ENCODE results near the gene GHR. TPM values are rescaled to one million over a fixed set of nuclear protein-coding genes. Genes with fewer than 3 reads are reported as not detected.

Gene GHR
- total RNA-seq, 2 donors from 2014 or later: 5.7 to 12.9 TPM

GRCh38 chr5:42768106-42768504 lies 344.9 kb downstream of the GHR start:
- H3K36me3 ChIP-seq (replicated peaks in 1 of 2; ENCODE audit: insufficient read depth in 1 of 2, low read depth in 2 of 2): no peaks in the 10 kb centered on the region
- intact Hi-C loops (cut with DNase I): no loop called here
- no peak overlapping the region for H3K4me3 ChIP-seq
- 14 to 17% methylated on average over 1 of the region's 1 CpG for WGBS, 2 donors
- ATAC-seq: no peak
- no peak for DNase-seq
- H3K4me1 ChIP-seq: no peaks in the 10 kb centered on the region
- H3K9me3 ChIP-seq: no peaks in the 10 kb centered on the region
- TF ChIP-seq CTCF (IDR thresholded peaks at IDR 0.05) (no peak), POLR2A (IDR thresholded peaks at IDR 0.05) (no peak)
- H3K27me3 ChIP-seq: peaks cover 0 to 3% of the 10 kb centered on the region in 2 donors
- H3K27ac ChIP-seq: no peak overlapping the region

GRCh38 chr5:42770003-42770402 lies 346.8 kb downstream of the GHR start:
- TF ChIP-seq POLR2A (IDR thresholded peaks at IDR 0.05) (no peak), CTCF (IDR thresholded peaks at IDR 0.05) (no peak)
- no peaks in the 10 kb centered on the region for H3K9me3 ChIP-seq
- H3K36me3 ChIP-seq (replicated peaks in 1 of 2; ENCODE audit: insufficient read depth in 1 of 2, low read depth in 2 of 2): no peaks in the 10 kb centered on the region
- no peaks in the 10 kb centered on the region for H3K4me1 ChIP-seq
- no peak overlapping the region for H3K27ac ChIP-seq
- no peak overlapping the region for H3K4me3 ChIP-seq
- ATAC-seq (no peak), DNase-seq (no peak)
- intact Hi-C loops (cut with DNase I): no loop called here
- H3K27me3 ChIP-seq: peaks cover 0 to 3% of the 10 kb centered on the region in 2 donors
